CD4-positive, alpha-beta T cell treated with Interleukin-1 beta for 1 hour (primary cell): ENCODE measurements around the gene FBXO47.
A peak's percentile ranks its signal among the peaks of the same experiment; 100 is the strongest.

ENCODE experiments used
- DNase-seq, 2 donors: peaks; one replicate each; pipeline ENCODE4 v3.0.0-alpha.2; 2020 to 2022

Gene FBXO47

DNA sequence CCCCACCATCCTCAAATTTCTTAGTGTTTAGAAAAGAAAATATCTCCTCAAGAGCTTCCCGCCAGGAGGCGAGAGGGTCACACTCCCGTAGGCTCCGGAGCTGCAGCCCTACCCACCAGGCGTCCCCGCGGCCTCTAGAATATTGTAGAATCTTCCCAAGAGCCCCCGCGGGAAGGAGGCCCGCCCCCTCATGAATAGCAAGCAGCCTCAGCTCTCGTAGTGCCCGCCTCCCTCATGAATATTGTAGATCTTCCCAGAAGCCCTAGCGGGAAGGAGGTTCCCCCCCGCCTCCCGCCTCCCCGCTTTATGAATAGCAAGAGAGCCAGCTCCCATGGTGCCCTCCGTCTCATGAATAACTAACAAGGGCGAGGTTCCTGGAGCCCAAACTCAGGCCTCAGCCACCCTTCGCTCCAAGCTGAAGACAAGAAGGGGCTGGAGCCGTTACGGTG lies at the start of gene FBXO47:
TSS of gene FBXO47 (minus strand) at position 114 of the 449 bp plus-strand sequence. CDS start 4,378 bp downstream, outside the sequence.
- DNase-seq: peak; percentile 84 to 90

DNA sequence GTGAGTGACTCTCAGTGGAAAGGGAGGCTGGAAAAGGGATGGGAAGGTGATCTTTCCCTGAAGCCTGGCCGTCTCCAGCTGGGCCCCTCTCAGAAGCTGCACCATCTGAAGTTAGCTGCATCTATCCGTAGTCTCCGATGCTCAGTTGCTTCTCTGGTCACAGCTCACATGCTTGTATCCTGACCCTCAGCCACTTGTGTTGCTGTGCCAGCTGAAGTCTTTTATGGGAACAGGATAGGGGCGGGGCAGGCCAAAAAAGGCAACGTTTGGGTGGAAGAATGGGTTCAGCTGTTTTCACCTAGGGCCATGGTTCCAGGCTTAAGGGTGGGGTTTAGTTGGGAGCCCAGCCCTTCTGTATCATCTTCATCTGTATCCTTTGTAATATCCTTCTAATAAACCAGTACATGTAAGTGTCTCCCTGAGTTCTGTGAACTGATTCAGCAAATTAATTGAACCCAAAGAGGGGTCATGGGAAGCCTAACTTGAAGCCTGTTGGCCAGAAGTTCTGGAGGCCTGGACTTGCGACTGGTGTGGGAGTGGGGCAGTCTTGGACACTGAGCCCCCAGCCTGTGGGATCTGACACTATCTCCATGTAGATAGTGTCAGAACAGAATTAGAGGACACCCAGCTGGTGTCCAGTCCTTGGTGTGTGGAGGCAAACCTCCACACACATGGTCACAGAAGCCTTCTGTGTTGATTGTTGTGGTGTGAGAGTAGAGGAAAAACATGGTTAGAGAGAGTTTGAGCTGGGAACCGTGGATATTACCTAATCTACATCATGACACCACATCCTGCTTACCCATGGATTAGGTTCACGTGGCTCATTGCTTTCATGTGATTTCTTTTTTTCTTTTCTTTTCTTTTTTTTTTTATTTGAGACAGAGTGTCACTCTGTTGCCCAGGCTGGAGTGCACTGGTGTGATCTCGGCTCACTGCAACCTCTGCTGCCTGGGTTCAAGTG lies 49.3 kb upstream of the FBXO47 start:
- DNase-seq: peak; percentile 11 to 40

- no peak for DNase-seq
These were observed 48.3 kb upstream of the FBXO47 start for GRCh38 chr17:39015546-39015935.

- peak in 1 of 2 donors; percentile 27 for DNase-seq
These were observed 47.8 kb upstream of the FBXO47 start for GRCh38 chr17:39014795-39015545.

- DNase-seq: no peak
These were observed 47.0 kb upstream of the FBXO47 start for GRCh38 chr17:39014044-39014794.

- DNase-seq: no peak
These were observed 45.5 kb upstream of the FBXO47 start for GRCh38 chr17:39012725-39013124.

GRCh38 chr17:39011907-39012468 lies 44.8 kb upstream of the FBXO47 start:
- DNase-seq: no peak

- DNase-seq: no peak
These were observed 42.4 kb upstream of the FBXO47 start for GRCh38 chr17:39009581-39010001.

DNA sequence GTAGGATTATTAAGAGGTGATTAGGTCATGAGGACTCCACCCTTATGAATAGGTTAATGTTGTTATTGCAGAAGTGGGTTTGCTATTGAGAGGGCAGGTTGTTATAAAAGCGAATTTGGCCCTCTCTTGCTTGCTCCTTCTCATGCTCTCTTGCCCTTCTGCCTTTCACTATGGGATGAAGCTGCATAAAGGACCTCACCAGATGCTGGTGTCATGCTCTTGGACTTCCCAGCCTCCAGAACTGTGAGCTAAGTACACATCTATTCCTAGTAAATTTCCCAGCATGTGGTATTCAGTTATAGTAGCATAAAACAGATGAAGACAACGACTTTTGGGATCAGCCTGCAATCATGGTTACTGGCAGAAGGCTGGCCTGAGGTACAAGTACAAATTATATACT lies 41.4 kb upstream of the FBXO47 start:
- no peak for DNase-seq

DNA sequence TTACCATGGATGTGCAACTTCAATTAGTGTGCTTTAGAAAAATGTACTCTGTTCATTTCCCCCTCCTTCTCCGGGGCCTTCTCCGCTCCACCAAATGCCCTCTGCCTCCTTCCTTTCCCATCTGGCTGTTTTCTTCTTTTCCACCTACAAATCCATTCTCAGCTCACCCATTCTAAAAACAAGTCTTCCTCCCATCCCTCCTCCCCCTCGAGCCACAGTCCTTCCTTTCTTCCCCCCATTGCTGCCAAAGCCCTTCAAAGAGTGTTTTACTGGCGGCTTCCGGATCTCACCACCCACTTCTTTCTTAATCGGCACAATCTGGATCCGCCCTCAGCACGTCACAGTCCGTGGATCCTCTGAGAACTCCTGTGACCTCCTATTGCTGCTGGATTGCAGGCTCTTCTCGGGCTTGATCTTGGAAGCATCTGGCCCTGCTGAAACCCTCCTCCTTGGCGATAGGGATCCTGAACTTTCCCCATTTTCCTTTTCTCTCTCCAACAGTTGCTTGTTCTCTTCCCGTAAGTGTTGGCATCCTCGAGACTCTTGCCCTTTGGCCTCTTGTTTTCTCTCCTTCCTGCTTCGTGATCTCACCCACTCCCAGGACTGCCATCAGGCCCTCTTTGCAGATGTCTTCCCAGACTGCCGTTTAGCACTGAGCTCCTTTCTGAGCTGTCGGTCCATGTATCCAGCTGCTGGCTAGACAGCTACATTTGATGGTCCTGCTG lies 36.0 kb upstream of the FBXO47 start:
- DNase-seq: peak; percentile 51 to 58

- peak in 1 of 2 donors; percentile 41 for DNase-seq
These were observed 34.8 kb upstream of the FBXO47 start for GRCh38 chr17:39001703-39002637.

DNA sequence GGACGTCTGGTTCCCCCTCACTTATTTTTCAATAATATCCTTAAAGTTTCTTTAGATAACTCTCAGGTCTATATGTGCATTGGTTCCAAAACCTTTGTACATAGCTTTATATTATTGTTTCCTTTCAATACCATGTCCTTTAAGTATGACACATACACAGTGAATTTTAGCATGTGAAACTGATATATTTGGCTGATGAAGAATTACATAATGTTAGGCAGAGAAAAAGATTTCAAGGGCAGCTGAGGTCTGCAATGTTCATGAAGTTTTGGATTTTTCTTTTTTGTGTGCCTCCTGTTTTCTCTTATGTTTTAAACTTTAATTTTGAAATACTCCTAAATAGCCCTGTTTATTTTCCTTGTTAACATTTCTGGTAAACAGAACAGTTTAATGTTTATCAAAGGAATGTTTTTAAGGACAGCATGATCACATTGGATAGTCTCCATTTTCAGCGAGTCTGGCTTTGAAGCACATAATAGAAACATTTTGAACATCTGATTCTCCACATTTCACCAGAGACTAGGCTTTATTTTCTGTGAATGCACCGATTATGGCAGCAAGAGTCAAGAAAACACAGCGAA lies 32.9 kb upstream of the FBXO47 start:
- DNase-seq: no peak

- no peak for DNase-seq
These were observed 29.6 kb upstream of the FBXO47 start for GRCh38 chr17:38996660-38997337.

- DNase-seq: no peak
These were observed 26.8 kb upstream of the FBXO47 start for GRCh38 chr17:38994026-38994425.

GRCh38 chr17:38984666-38985065 lies 17.5 kb upstream of the FBXO47 start:
- DNase-seq: no peak

DNA sequence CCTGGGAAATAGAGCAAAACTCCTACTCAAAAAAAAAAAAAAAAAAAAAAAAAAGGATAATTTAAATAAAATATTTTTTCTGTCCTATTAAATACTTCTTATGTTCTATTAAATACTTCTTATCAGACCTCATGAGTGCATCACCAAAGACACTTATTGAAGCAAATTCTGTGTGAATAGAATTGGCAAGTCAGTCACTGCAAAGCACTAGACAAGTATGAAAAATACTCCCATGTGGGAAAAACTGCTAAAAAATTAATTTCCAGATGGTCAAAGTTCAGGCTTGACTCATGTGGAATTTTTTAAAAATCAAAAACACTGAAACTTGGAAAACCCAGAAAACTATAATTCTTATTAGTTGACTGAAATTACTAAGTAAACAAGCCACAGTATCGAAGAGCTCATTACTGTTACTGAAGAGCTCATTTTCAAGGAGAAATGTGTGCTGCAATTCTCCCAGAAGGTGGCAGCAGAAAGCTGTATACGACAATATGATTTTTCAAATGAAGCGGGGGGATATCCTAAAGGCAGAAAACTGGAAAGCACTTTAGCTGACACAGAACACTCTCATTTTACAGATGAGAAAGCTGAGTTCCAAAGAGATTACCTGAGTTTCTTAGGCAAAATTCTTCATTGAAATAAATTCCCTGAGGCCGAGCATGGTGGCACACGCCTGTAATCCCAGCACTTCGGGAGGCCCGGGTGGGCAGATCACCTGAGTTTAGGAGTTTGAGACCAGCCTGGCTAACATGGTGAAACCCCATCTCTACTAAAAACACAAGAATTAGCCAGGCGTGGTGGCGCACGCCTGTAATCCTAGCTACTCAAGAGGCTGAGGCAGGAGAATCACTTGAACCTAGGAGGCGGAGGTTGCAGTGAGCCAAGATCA lies 15.9 kb upstream of the FBXO47 start:
- DNase-seq: peak; percentile 56 to 73

DNA sequence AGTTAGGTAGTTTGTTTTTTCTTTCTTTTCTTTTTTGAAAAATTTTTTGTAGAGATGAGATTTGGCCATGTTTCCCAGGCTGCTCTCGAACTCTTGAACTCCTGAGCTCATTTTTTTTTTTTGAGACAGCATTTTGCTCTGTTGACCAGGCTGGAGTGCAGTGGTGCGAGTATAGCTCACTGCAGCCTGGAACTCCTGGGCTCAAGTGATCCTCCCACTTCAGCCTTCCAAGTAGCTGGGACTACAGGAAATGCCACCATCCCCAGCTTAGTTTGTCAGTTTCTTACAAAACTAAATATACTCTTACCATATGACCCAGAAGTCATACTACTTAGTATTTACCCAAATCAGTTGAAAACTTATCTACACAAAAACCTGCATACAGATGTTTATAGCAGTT lies 14.4 kb upstream of the FBXO47 start:
- DNase-seq: no peak

DNA sequence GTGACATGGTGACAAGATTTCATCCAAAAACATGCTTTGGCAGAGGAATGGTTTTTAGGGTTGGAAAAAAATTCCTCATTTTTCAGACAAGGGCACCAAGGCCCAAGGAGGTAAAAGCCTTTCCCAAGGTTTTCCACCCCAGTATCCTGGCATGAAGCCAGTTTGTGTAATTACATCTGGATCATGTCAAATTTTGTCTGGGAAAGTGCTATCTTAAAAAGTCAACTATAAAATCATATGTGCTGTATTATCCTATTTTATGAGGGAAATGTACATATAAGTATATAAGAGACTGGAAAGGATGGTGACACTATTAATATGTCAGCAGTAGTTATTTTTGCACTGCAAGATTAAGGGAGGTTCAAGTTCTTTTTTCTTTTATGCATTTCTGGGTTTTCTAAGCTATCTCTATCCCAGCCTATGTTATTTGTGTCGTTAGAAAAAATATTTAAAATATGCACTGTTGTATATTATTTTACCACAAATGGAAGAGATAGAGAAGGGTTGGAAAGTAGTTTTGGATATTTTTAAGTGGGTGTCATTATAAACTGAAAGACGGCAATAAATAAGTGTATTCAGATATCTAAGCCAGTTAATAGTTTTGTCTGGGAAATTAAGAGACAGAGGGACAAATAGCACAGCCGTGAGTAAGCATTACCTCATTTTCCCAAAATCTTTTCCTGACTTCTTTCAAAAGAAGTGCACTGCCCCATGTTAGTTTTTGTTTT lies 13.5 kb upstream of the FBXO47 start:
- no peak for DNase-seq
